Nephron (organoid): ENCODE measurements around the gene COBLL1.

Experiments
- H3K27ac Mint-ChIP-seq, 3 experiments: 2 replicates each; pipeline ENCODE4 v1.8.0; 2020; ENCODE audit warnings: mixed read lengths in 3 of 3, mild to moderate bottlenecking in 2 of 3, moderate library complexity in 1 of 3
- H3K27me3 Mint-ChIP-seq: 2 replicates; pipeline ENCODE4 v1.8.0; 2021; ENCODE audit warnings: low read depth, mild to moderate bottlenecking, moderate library complexity, mixed read lengths
- H3K36me3 Mint-ChIP-seq: 2 replicates; pipeline ENCODE4 v1.8.0; 2020; ENCODE audit warnings: low read depth, mixed read lengths
- H3K4me1 Mint-ChIP-seq: 2 replicates; pipeline ENCODE4 v1.8.0; 2020; ENCODE audit warnings: mixed read lengths
- H3K4me3 Mint-ChIP-seq, 3 experiments: 2 replicates each; pipeline ENCODE4 v1.8.0; 2020; ENCODE audit warnings: mild to moderate bottlenecking in 3 of 3, mixed read lengths in 3 of 3, moderate library complexity in 2 of 3
- H3K9me3 Mint-ChIP-seq: 2 replicates; pipeline ENCODE4 v1.8.0; 2020; ENCODE audit warnings: mixed read lengths
- TF ChIP-seq, protein P1 (sequence below), 3 experiments: fragments of 200-600 bp; sonication (generic); IDR thresholded peaks; one replicate each; pipeline ENCODE4 v1.5.0; 2021; ENCODE audit warnings: antibody characterized with exemption in 3 of 3; ENCODE audit not compliant: unreplicated experiment in 3 of 3

Gene COBLL1

GRCh38 chr2:164786787-164787186, 54.8 kb downstream of the COBLL1 start:
- H3K27me3 Mint-ChIP-seq: no peaks in the 10 kb centered on the region

DNA sequence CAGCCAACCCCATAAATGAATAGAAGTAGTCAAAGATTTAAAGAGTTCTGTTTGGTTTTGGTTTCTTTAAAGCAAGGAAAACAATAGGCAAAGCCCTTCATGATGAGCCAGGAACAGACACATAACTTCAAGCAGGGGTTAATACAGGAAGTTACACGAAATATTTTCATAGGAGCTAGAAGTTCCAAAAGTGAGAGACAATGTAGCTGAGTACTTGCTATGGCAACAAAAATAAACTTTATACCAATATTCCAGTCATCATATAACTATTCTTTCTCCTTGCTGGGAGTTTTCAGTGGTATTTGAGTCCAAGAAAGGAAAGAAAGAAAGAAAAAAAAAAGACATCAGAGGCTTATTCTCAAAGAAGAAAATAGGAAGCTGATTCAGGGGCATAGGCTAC, 56.2 kb downstream of the COBLL1 start:
- TF ChIP-seq, protein P1, sequence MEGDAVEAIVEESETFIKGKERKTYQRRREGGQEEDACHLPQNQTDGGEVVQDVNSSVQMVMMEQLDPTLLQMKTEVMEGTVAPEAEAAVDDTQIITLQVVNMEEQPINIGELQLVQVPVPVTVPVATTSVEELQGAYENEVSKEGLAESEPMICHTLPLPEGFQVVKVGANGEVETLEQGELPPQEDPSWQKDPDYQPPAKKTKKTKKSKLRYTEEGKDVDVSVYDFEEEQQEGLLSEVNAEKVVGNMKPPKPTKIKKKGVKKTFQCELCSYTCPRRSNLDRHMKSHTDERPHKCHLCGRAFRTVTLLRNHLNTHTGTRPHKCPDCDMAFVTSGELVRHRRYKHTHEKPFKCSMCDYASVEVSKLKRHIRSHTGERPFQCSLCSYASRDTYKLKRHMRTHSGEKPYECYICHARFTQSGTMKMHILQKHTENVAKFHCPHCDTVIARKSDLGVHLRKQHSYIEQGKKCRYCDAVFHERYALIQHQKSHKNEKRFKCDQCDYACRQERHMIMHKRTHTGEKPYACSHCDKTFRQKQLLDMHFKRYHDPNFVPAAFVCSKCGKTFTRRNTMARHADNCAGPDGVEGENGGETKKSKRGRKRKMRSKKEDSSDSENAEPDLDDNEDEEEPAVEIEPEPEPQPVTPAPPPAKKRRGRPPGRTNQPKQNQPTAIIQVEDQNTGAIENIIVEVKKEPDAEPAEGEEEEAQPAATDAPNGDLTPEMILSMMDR (IDR thresholded peaks at IDR 0.05; ENCODE audit: unreplicated experiment in 3 of 3): no peak
- H3K4me1 Mint-ChIP-seq: no peaks in the 10 kb centered on the region
- no peaks in the 10 kb centered on the region for H3K36me3 Mint-ChIP-seq
- no peak overlapping the region for H3K27ac Mint-ChIP-seq
- no peaks in the 10 kb centered on the region for H3K27me3 Mint-ChIP-seq
- H3K9me3 Mint-ChIP-seq: no peaks in the 10 kb centered on the region
- H3K4me3 Mint-ChIP-seq: no peak overlapping the region

More at GRCh38 chr2:164786787-164787186, 54.8 kb downstream of the COBLL1 start:
- H3K36me3 Mint-ChIP-seq: no peaks in the 10 kb centered on the region
- H3K4me3 Mint-ChIP-seq: no peak overlapping the region
- H3K9me3 Mint-ChIP-seq: no peaks in the 10 kb centered on the region
- TF ChIP-seq, protein P1 (IDR thresholded peaks at IDR 0.05; ENCODE audit: unreplicated experiment in 3 of 3): no peak
- H3K4me1 Mint-ChIP-seq: no peaks in the 10 kb centered on the region
- H3K27ac Mint-ChIP-seq: no peak overlapping the region

DNA sequence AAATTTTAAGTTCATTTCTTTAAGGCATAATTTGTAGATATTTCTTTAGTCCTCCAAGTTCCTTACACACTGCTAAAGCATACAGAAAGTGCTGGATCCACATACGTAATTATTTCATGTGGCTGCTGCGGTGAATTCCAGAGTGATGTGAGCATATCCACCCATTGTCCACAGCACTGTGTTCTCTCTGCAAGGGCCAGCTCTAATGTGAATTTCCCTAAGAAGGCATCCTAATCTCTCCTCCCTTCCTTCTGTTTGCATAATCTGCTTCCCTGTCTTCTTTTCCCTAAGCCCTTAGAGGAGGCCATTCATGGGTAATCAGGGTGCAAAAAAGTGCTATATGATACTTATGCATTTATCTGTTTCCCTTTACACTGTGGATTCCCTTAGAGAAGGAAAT, 57.2 kb downstream of the COBLL1 start:
- no peaks in the 10 kb centered on the region for H3K9me3 Mint-ChIP-seq
- H3K4me3 Mint-ChIP-seq: no peak overlapping the region
- H3K36me3 Mint-ChIP-seq: no peaks in the 10 kb centered on the region
- H3K4me1 Mint-ChIP-seq: no peaks in the 10 kb centered on the region
- TF ChIP-seq, protein P1 (IDR thresholded peaks at IDR 0.05; ENCODE audit: unreplicated experiment in 3 of 3): no peak
- H3K27ac Mint-ChIP-seq: no peak overlapping the region
- H3K27me3 Mint-ChIP-seq: no peaks in the 10 kb centered on the region

DNA sequence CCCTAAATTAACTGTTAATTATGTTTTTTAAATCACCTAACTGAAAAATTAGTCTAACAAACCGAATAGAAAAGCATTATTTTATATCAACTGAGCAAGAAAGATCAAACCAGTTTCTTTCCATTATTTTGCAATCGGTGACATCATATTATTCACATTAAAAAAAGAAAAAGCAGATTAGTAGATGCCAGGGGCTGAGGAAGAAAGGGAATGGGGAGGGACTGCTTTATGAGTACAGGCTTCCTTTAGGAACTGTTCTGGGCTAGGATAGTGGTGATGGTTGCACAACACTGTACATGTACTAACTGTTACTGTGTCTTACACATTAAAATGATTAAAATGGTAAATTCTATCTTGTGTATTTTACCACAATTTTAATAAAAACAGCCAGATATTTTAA, 59.3 kb downstream of the COBLL1 start:
- H3K4me1 Mint-ChIP-seq: no peaks in the 10 kb centered on the region
- no peaks in the 10 kb centered on the region for H3K9me3 Mint-ChIP-seq
- no peak overlapping the region for H3K27ac Mint-ChIP-seq
- TF ChIP-seq, protein P1 (IDR thresholded peaks at IDR 0.05; ENCODE audit: unreplicated experiment in 3 of 3): no peak
- no peak overlapping the region for H3K4me3 Mint-ChIP-seq
- no peaks in the 10 kb centered on the region for H3K36me3 Mint-ChIP-seq
- no peaks in the 10 kb centered on the region for H3K27me3 Mint-ChIP-seq

DNA sequence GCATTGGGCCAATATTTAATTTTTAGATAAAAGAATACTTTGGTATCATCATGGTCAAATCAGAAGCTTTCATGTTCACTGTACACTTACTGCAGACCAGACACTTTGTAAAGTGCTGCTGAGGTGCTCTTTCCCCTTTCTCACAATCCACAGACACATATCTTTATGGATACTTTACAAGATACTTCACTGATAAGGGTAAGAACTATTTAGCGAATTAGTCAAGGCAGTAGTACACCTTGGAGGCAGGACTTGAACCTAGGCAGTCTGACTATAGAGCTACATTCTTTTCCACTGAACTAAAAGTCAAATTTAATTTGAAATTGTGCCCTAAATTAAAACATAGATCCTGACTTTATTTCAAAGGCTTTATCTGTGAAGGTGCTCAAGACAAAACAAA, 60.2 kb downstream of the COBLL1 start:
- no peaks in the 10 kb centered on the region for H3K9me3 Mint-ChIP-seq
- H3K36me3 Mint-ChIP-seq: no peaks in the 10 kb centered on the region
- no peaks in the 10 kb centered on the region for H3K27me3 Mint-ChIP-seq
- TF ChIP-seq, protein P1 (IDR thresholded peaks at IDR 0.05; ENCODE audit: unreplicated experiment in 3 of 3): no peak
- no peaks in the 10 kb centered on the region for H3K4me1 Mint-ChIP-seq
- H3K27ac Mint-ChIP-seq: no peak overlapping the region
- no peak overlapping the region for H3K4me3 Mint-ChIP-seq

- no peak overlapping the region for H3K4me3 Mint-ChIP-seq
- H3K4me1 Mint-ChIP-seq: no peaks in the 10 kb centered on the region
- H3K27ac Mint-ChIP-seq: no peak overlapping the region
- H3K36me3 Mint-ChIP-seq: no peaks in the 10 kb centered on the region
- no peaks in the 10 kb centered on the region for H3K9me3 Mint-ChIP-seq
- TF ChIP-seq, protein P1 (IDR thresholded peaks at IDR 0.05; ENCODE audit: unreplicated experiment in 3 of 3): no peak
- no peaks in the 10 kb centered on the region for H3K27me3 Mint-ChIP-seq
Observed at GRCh38 chr2:164780611-164781178, 60.9 kb downstream of the COBLL1 start.
